Naive thymus-derived CD8-positive, alpha-beta T cell (primary cell): Measurements from ENCODE around the gene PRKRIP1. TPM values are rescaled to one million over a fixed set of nuclear protein-coding genes. Genes with fewer than 3 reads are reported as not detected.
"Not testable (repeated sequence)": the region's sequence is repeated elsewhere in the genome, so short reads cannot be mapped to it uniquely, and the experiment has no call there.

Source experiments
- ATAC-seq, 2 donors: fragments of 150-1000 bp; cut with Tn5 transposase in 1 of 2; sonication (Bioruptor Pico), chemical (Tn5 transposase) in 1 of 2; 1 replicate in 1 of 2; 2 replicates in 1 of 2; pipeline ENCODE4 v1.10.0; 2021; ENCODE audit warnings: mild to moderate bottlenecking in 2 of 2, moderate library complexity in 2 of 2
- POLR2A ChIA-PET: fragments of 350-600 bp; sonication (Branson Sonifier 250); formaldehyde crosslinking; loops from one replicate; lab custom pipeline; 2021; ENCODE audit warnings: antibody characterized with exemption; lab: Charles Lee
- DNase-seq, 10 donors: peaks; one replicate each; pipeline versions ENCODE4 v3.0.0 to v3.0.0-alpha.2; 2020 to 2022
- H3K27ac Mint-ChIP-seq, 10 donors: one replicate each; pipeline ENCODE4 v1.8.0; 2020 to 2022; ENCODE audit warnings: mild to moderate bottlenecking in 10 of 10, mixed read lengths in 10 of 10, moderate library complexity in 4 of 10, inconsistent platforms in 1 of 10
- H3K27me3 Mint-ChIP-seq, 5 donors: one replicate each; pipeline ENCODE4 v1.8.0; 2021 to 2022; ENCODE audit warnings: mixed read lengths in 5 of 5
- H3K36me3 Mint-ChIP-seq, 3 donors: one replicate each; pipeline ENCODE4 v1.8.0; 2020 to 2022; ENCODE audit warnings: mixed read lengths in 3 of 3, mild to moderate bottlenecking in 2 of 3, inconsistent platforms in 1 of 3
- H3K4me1 Mint-ChIP-seq, 4 donors: one replicate each; pipeline ENCODE4 v1.8.0; 2021 to 2022; ENCODE audit warnings: mixed read lengths in 4 of 4
- H3K4me3 Mint-ChIP-seq, 10 donors: one replicate each; pipeline ENCODE4 v1.8.0; 2020 to 2022; ENCODE audit warnings: mild to moderate bottlenecking in 10 of 10, mixed read lengths in 10 of 10, moderate library complexity in 6 of 10, inconsistent platforms in 1 of 10
- H3K9me3 Mint-ChIP-seq, 9 donors: one replicate each; pipeline ENCODE4 v1.8.0; 2020 to 2022; ENCODE audit warnings: mixed read lengths in 9 of 9, mild to moderate bottlenecking in 3 of 9, inconsistent platforms in 1 of 9, moderate library complexity in 1 of 9
- microRNA-seq: library from miRNA; unstranded; fragments of <30 nt; microRNA quantifications from one replicate; pipeline ENCODE4 v1.2.0, GENCODE V29; 2022; ENCODE audit warnings: borderline microRNAs expressed
- polyA plus RNA-seq, 3 donors: library from polyadenylated mRNA; unstranded; fragments of 300-500 nt; fragmentation: Illumina TruSeq; gene quantifications; one replicate each; pipeline ENCODE4 v1.2.3, GENCODE V29; 2021
- total RNA-seq, 8 experiments: library from RNA in 2 of 8; stranded (reverse) in 2 of 8; gene quantifications; one replicate each; pipeline ENCODE4 v1.2.3 and lab custom pipeline; 2021 to 2026

The PRKRIP1 gene
- total and polyA plus RNA-seq, 5 experiments from 2014 or later = 13.4 to 47.9 (median 27.0) TPM

DNA sequence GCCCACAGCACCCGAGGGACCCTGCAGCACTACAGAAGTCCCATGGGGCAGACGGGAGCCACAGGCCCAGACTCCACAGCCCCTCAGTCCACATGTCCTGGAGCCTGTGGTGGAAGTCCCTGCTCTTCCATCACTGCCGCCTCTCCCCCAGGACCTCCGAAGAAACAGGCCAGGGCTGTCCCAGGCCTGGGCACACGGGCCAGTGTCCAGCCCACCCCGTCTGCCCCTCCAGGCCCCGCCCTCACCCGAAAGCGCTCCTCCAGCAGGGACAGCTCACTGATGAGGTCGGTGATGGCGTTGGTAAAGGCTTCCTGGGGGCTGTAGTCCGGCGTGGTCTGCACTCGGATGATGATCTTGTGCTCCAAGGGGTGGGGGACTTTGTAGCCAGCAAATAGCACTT lies 78.0 kb downstream of the PRKRIP1 start:
- DNase-seq = peak in 2 of 10 donors; percentile 0 to 43
- POLR2A ChIA-PET = not testable (repeated sequence)

DNA sequence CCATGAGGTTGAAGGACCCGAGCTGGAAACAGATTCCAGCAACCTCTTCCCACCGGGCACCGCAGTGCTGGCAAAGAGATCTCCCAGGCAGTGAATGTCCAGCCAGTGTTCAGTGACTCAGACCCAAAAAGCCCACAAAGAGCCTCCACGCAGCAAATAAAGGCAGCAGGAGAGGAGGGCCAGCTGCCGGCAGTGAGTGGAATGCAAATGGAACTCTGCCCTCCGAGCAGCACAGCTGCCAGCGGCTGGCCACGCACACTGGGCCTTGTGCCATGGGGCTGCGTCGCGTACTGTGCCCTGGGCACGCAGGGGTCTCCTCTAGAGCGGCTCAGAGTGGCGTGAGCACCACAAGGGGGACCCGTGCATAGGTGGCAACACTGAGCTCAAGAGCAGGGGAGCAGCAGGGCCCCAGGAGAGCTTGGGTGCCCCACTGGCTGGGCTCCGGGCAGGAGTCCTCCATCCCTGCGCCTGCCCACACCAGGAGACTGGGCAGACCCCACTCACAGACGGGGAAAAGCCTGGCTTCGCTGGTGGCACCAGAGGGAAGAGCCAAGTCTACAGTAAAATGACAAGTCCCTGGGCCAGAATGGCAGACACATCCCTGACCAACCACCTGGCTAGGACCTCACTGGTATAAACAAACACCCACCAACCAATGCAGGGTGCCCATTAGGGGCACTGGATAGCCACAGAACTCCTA lies 78.7 kb downstream of the PRKRIP1 start:
- H3K36me3 Mint-ChIP-seq, H3K27me3 Mint-ChIP-seq, ATAC-seq, H3K4me3 Mint-ChIP-seq, POLR2A ChIA-PET, H3K27ac Mint-ChIP-seq, H3K9me3 Mint-ChIP-seq: not testable (repeated sequence)
- H3K4me1 Mint-ChIP-seq = peaks cover 0 to 12% (median 2%) of the 10 kb centered on the region in 4 donors
- peak in 1 of 10 donors; percentile 8 for DNase-seq

More for the DNA sequence above, 78.0 kb downstream of the PRKRIP1 start:
- H3K27ac Mint-ChIP-seq, H3K27me3 Mint-ChIP-seq, H3K36me3 Mint-ChIP-seq, H3K4me3 Mint-ChIP-seq, ATAC-seq, H3K9me3 Mint-ChIP-seq: not testable (repeated sequence)
- H3K4me1 Mint-ChIP-seq = peaks cover 0 to 11% (median 1%) of the 10 kb centered on the region in 4 donors

Small RNAs within 50 kb of the gene (microRNA-seq; reads per million reads assigned to microRNA genes)
- gene MIR4467 (not detected), gene MIR5090 (5.1 reads per million, percentile 13 among the genes with 10 or more reads in this experiment), gene MIR548O (not detected)

Other genes with a start within 250 kb of the PRKRIP1 start
- 1 to 10 TPM; 2.7 to 3.8 TPM for gene SH2B2, start 109.5 kb upstream of the PRKRIP1 start, total RNA-seq
- gene SH2B2, start 109.5 kb upstream of the PRKRIP1 start, polyA plus RNA-seq = under 1 TPM in 2 of 3 donors, not detected in 1; 0.17 to 0.31 TPM
- gene SPDYE6, start 39.9 kb upstream of the PRKRIP1 start, total RNA-seq = not detected
- under 1 TPM in 2 of 3 donors, not detected in 1; 0.25 to 0.52 TPM for gene SPDYE6, start 39.9 kb upstream of the PRKRIP1 start, polyA plus RNA-seq
- 10 to 100 TPM; 29.1 to 33.6 TPM for gene ORAI2, start 37.2 kb downstream of the PRKRIP1 start, total RNA-seq
- 10 to 100 TPM; 35.9 to 54.4 (median 37.2) TPM for gene ORAI2, start 37.2 kb downstream of the PRKRIP1 start, polyA plus RNA-seq
- gene ALKBH4, start 68.5 kb downstream of the PRKRIP1 start, total RNA-seq = 10 to 100 TPM in 1 of 2 experiments, 1 to 10 TPM in 1; 9.9 to 12.9 TPM
- 10 to 100 TPM; 14.8 to 17.3 (median 16.4) TPM for gene ALKBH4, start 68.5 kb downstream of the PRKRIP1 start, polyA plus RNA-seq
- gene LRWD1, start 68.6 kb downstream of the PRKRIP1 start, total RNA-seq = 10 to 100 TPM; 21.6 to 23.6 TPM
- gene LRWD1, start 68.6 kb downstream of the PRKRIP1 start, polyA plus RNA-seq = 10 to 100 TPM in 2 of 3 donors, 1 to 10 TPM in 1; 7.2 to 14.5 (median 11.4) TPM
- gene POLR2J, start 82.6 kb downstream of the PRKRIP1 start, total RNA-seq = 10 to 100 TPM; 44.3 to 44.4 TPM
- gene POLR2J, start 82.6 kb downstream of the PRKRIP1 start, polyA plus RNA-seq = 100 to 1,000 TPM in 2 of 3 donors, 10 to 100 TPM in 1; 65.6 to 112 (median 103) TPM
- gene RASA4B, start 121.4 kb downstream of the PRKRIP1 start, total RNA-seq = 10 to 100 TPM; 31.9 to 35.0 TPM
- gene RASA4B, start 121.4 kb downstream of the PRKRIP1 start, polyA plus RNA-seq = 10 to 100 TPM in 1 of 3 donors, 1 to 10 TPM in 2; 7.8 to 15.7 (median 8.7) TPM
- gene UPK3BL2, start 147.3 kb downstream of the PRKRIP1 start, total RNA-seq = 10 to 100 TPM; 53.0 to 53.6 TPM
- 1 to 10 TPM in 2 of 3 donors, under 1 TPM in 1; 0.44 to 3.0 (median 1.1) TPM for gene UPK3BL2, start 147.3 kb downstream of the PRKRIP1 start, polyA plus RNA-seq
- gene SPDYE2, start 154.9 kb downstream of the PRKRIP1 start, total RNA-seq = 1 to 10 TPM in 1 of 2 experiments, under 1 TPM in 1; 0.41 to 1.0 TPM
- under 1 TPM; 0.22 to 0.58 (median 0.37) TPM for gene SPDYE2, start 154.9 kb downstream of the PRKRIP1 start, polyA plus RNA-seq
- 100 to 1,000 TPM; 104 to 119 TPM for gene POLR2J3, start 176.2 kb downstream of the PRKRIP1 start, total RNA-seq
- 10 to 100 TPM; 27.7 to 48.4 (median 34.6) TPM for gene POLR2J3, start 176.2 kb downstream of the PRKRIP1 start, polyA plus RNA-seq
- 10 to 100 TPM; 60.9 to 65.1 TPM for gene RASA4, start 220.4 kb downstream of the PRKRIP1 start, total RNA-seq
- 10 to 100 TPM; 14.2 to 32.6 (median 23.4) TPM for gene RASA4, start 220.4 kb downstream of the PRKRIP1 start, polyA plus RNA-seq
- 10 to 100 TPM; 72.8 to 77.3 TPM for gene UPK3BL1, start 246.4 kb downstream of the PRKRIP1 start, total RNA-seq
- gene UPK3BL1, start 246.4 kb downstream of the PRKRIP1 start, polyA plus RNA-seq = 10 to 100 TPM; 22.4 to 32.6 (median 31.2) TPM